HCT116 (cell line): ENCODE measurements around the gene RASGRP2.

Experiments
- CTCF ChIP-seq, 3 experiments: fragments of 200-600 bp in 1 of 3; sonication (generic) in 1 of 3; IDR thresholded peaks in 2 of 3; conservative IDR thresholded peaks in 1 of 3; 2 replicates each; pipeline ENCODE4 v1.5.1; 2012 to 2017; ENCODE audit warnings: low read depth in 2 of 3, low read length in 2 of 3, antibody characterized with exemption in 1 of 3, borderline replicate concordance in 1 of 3, control low read depth in 1 of 3, mild to moderate bottlenecking in 1 of 3, mixed read lengths in 1 of 3, mixed run types in 1 of 3, moderate library complexity in 1 of 3; ENCODE audit not compliant: insufficient read depth in 1 of 3
- ELF1 ChIP-seq: IDR thresholded peaks from 2 replicates; pipeline ENCODE4 v1.6.1; 2012; ENCODE audit warnings: low read depth, borderline replicate concordance
- EZH2 ChIP-seq: fragments of 200-600 bp; sonication (generic); IDR thresholded peaks from 2 replicates; pipeline ENCODE4 v1.6.1; 2017; ENCODE audit warnings: antibody characterized with exemption, mixed run types
- EZH2phosphoT487 ChIP-seq: fragments of 200-600 bp; IDR thresholded peaks from 2 replicates; pipeline ENCODE4 v1.6.1; 2018; ENCODE audit warnings: antibody characterized with exemption, borderline replicate concordance
- JUND ChIP-seq: IDR thresholded peaks from 2 replicates; pipeline ENCODE4 v1.6.1; 2012
- MAX ChIP-seq: IDR thresholded peaks from 2 replicates; pipeline ENCODE4 v1.6.1; 2012
- POLR2AphosphoS5 ChIP-seq: IDR thresholded peaks from 2 replicates; pipeline ENCODE4 v1.6.1; 2011; ENCODE audit warnings: mild to moderate bottlenecking, low read depth, low read length, moderate library complexity
- RAD21 ChIP-seq: IDR thresholded peaks from 2 replicates; pipeline ENCODE4 v1.6.1; 2012; ENCODE audit warnings: low read depth, mild to moderate bottlenecking
- REST ChIP-seq: IDR thresholded peaks from 2 replicates; pipeline ENCODE4 v1.6.1; 2012; ENCODE audit warnings: low read depth
- SIN3A ChIP-seq: IDR thresholded peaks from 2 replicates; pipeline ENCODE4 v1.6.1; 2012; ENCODE audit warnings: low read depth
- SP1 ChIP-seq: IDR thresholded peaks from 2 replicates; pipeline ENCODE4 v1.6.1; 2012; ENCODE audit warnings: low read depth
- SRF ChIP-seq: IDR thresholded peaks from 2 replicates; pipeline ENCODE4 v1.6.1; 2012; ENCODE audit warnings: low read depth
- ZBTB33 ChIP-seq: IDR thresholded peaks from 2 replicates; pipeline ENCODE4 v1.6.1; 2011; ENCODE audit warnings: mild to moderate bottlenecking, low read length, moderate library complexity; ENCODE audit not compliant: insufficient replicate concordance; ENCODE audit errors: extremely low read depth

GRCh38 chr11:64726867-64727530, 16.9 kb downstream of the RASGRP2 start:
- TF ChIP-seq CTCF (IDR thresholded peaks at IDR 0.05 in 2 of 3, conservative IDR thresholded peaks at IDR 0.05 in 1 of 3; ENCODE audit: borderline replicate concordance in 1 of 3, insufficient read depth in 1 of 3, low read depth in 2 of 3, low read length in 2 of 3) (no peak), JUND (no peak), EZH2 (no peak), POLR2AphosphoS5 (no peak), MAX (no peak), ELF1 (no peak), ZBTB33 (no peak), EZH2phosphoT487 (no peak), SRF (no peak), SIN3A (no peak), RAD21 (no peak), SP1 (no peak), REST (no peak)
